CD1c-positive myeloid dendritic cell (primary cell): ENCODE results near the gene PTPN9.
"Not testable (repeated sequence)": the region's sequence is repeated elsewhere in the genome, so short reads cannot be mapped to it uniquely, and the experiment has no call there.

Experiments used
- DNase-seq: peaks from one replicate; pipeline ENCODE4 v3.0.0-alpha.2; 2016; ENCODE audit errors: extremely low spot score

Gene PTPN9

DNA sequence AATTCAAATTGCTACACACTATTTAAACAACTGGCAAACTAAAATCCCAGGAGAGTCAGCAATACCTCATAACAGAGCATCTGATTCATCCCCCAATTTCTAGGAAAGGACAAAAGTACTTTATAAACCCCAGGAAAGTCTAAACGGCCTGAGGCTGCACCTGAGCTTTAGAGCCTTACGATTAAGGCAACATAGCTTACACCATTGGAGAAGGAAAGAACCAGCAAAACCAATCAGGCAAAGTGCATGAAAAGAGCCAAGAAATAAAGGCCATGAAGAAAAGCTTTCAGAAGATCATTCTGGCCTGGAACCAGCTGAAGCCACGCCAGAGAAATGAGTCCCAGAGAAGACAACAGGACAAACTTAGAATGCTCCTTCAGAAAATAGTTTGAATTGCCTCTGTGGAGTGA, 48.1 kb downstream of the PTPN9 start:
- DNase-seq: no peak

- DNase-seq: no peak
These were observed 48.9 kb downstream of the PTPN9 start for GRCh38 chr15:75530169-75530568.

GRCh38 chr15:75525756-75526155, 53.4 kb downstream of the PTPN9 start:
- DNase-seq: not testable (repeated sequence)

DNA sequence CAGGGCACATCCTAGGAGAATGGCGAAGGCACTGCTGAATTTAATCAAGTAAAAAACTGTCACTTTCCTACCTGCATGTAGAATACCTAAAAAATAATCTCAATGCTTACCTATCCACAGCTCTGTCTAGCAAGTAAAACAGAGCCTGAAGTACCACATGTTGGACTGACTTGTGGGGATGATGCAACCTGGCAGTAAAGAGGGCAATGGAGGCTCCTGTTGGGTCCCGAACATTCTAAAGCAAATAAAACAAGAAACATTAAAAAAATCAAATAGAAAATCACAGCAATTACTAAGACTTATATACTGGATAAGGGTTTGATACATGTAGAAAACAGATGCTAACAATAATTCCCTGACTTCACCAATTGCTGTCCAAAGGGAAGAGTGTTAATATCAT, 56.1 kb downstream of the PTPN9 start:
- DNase-seq: no peak

DNA sequence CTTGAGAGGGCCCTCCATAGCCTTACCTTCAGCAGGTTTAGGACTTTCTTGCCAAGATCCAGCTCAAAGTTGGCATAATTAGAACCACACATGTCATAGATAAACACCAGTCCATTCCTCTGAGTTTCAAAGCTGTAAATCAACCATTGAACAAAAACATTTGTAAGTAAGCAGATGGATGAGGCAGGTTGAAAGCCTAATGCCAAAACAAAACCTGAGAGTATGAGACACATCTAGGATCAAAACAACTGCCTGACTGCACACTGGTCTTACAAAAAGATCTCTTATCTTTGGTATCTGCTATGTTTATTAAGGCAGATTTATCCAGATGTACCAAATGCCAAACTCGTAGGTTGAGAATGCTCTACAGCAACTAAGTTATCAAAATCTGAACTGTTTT, 61.9 kb downstream of the PTPN9 start:
- no peak for DNase-seq

GRCh38 chr15:75508840-75509532, 70.1 kb downstream of the PTPN9 start:
- peak; percentile 28 for DNase-seq

GRCh38 chr15:75502360-75502759, 76.8 kb downstream of the PTPN9 start:
- no peak for DNase-seq

GRCh38 chr15:75493732-75494131, 85.4 kb downstream of the PTPN9 start:
- DNase-seq: no peak

- DNase-seq: no peak
These were observed 95.2 kb downstream of the PTPN9 start for GRCh38 chr15:75483961-75484360.

- not testable (repeated sequence) for DNase-seq
These were observed 95.6 kb downstream of the PTPN9 start for GRCh38 chr15:75483556-75483955.

GRCh38 chr15:75483106-75483505, 96.0 kb downstream of the PTPN9 start:
- no peak for DNase-seq

- DNase-seq: not testable (repeated sequence)
These were observed 98.7 kb downstream of the PTPN9 start for GRCh38 chr15:75480463-75480862.

- DNase-seq: no peak
These were observed 99.4 kb downstream of the PTPN9 start for GRCh38 chr15:75479670-75480069.

GRCh38 chr15:75477094-75477493, 102.0 kb downstream of the PTPN9 start:
- not testable (repeated sequence) for DNase-seq

GRCh38 chr15:75468913-75469598, 110.1 kb downstream of the PTPN9 start:
- peak; percentile 34 for DNase-seq

- DNase-seq: no peak
These were observed 118.5 kb downstream of the PTPN9 start for GRCh38 chr15:75460646-75461045.

- no peak for DNase-seq
These were observed 119.5 kb downstream of the PTPN9 start for GRCh38 chr15:75459581-75459980.

DNA sequence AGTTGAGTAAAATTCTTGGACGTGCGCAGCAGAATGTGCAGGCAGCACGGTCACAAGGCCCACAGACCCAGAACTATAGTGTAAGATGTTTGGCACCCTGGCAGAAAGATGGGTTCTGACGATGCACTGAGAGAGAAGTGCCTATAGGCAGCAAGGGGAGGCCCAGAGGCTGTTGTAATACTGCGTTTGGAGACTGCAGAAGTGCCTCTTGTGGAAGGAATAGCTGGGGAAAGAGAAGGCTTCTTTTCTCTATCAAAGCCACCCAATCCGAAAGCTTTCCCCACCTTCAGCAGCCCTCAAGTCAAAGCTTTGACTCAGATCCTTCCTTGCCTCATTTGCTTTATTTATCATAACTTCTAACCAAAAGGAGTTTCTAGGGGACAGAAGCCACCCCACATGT, 122.4 kb downstream of the PTPN9 start:
- no peak for DNase-seq

DNA sequence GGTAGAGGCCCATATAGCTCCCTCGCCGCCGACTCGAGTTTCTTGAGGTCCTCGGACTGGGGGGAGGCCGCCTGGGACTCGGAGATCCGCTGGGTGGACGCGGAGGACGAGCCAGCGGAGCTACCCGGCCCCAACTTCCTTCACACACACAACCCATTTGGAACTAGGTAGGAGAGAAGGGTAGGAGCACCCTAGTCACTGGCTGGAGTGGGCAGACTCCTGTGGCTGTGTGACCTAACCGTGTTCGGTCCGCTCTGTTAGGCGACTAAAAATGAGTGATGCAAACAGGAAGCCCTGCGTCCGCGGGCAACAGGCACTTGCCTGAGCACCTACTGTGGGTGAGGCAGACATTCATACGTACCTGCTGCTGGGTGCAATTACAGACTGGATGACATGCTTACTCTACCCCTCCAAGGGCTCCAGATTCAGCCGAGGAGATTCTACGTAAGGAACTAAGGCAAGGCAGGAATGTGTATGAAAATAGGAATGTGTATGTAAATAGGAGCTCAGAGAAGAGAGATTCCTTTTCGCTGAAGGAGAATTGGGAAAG, 123.1 kb downstream of the PTPN9 start:
- peak; percentile 79 for DNase-seq

DNA sequence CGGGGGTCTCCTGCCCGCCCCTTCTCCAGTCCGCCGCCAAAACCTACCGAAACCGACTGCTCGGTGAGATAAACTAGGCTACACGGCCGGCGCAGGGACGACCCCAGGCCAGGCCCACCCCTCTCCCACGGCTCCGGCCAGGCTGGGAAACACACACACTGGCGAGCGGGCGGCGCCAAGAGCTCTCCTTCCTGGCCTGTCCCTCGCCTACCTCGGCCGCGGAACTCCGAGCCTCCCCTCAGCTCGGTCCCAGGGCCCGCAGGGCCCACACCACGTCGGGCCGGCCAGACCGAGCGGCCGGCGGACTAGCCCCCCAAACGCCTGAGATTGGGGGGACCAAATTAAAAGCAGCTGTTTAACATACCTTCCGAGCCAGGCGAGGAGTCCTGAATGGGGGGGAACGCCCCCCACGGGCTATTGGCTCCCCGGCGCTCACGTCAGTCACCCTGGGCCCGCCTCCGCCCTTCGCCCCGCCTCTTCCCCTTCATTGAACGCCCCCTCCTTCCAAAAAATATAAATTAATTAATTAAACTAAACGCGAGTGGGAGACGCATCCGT, 123.6 kb downstream of the PTPN9 start:
- DNase-seq: peak; percentile 92

GRCh38 chr15:75454471-75455378, 124.4 kb downstream of the PTPN9 start:
- DNase-seq: peak; percentile 79
